Stomach (tissue), 4 donors: ENCODE measurements around the gene SCAMP4.

Source experiments
- POLR2A ChIP-seq, 4 donors: fragments of 450-650 bp; IDR thresholded peaks; one replicate each; pipeline ENCODE4 v1.6.1; 2016; ENCODE audit warnings: antibody characterized with exemption in 4 of 4, control low read depth in 2 of 4, mild to moderate bottlenecking in 1 of 4, moderate library complexity in 1 of 4
- POLR2AphosphoS5 ChIP-seq, 3 donors: sonication (generic); formaldehyde crosslinking; IDR thresholded peaks; one replicate each; pipeline ENCODE4 v1.6.1; 2016; ENCODE audit warnings: antibody characterized with exemption in 3 of 3
- TF ChIP-seq, protein P1 (sequence below), 7 experiments: fragments of 450-650 bp in 4 of 7; fragments of 200-600 bp in 3 of 7; sonication (generic) in 3 of 7; IDR thresholded peaks; one replicate each; pipeline ENCODE4 v1.5.1; 2016 to 2019; ENCODE audit warnings: antibody characterized with exemption in 7 of 7, control low read depth in 2 of 7, mild to moderate bottlenecking in 1 of 7

DNA sequence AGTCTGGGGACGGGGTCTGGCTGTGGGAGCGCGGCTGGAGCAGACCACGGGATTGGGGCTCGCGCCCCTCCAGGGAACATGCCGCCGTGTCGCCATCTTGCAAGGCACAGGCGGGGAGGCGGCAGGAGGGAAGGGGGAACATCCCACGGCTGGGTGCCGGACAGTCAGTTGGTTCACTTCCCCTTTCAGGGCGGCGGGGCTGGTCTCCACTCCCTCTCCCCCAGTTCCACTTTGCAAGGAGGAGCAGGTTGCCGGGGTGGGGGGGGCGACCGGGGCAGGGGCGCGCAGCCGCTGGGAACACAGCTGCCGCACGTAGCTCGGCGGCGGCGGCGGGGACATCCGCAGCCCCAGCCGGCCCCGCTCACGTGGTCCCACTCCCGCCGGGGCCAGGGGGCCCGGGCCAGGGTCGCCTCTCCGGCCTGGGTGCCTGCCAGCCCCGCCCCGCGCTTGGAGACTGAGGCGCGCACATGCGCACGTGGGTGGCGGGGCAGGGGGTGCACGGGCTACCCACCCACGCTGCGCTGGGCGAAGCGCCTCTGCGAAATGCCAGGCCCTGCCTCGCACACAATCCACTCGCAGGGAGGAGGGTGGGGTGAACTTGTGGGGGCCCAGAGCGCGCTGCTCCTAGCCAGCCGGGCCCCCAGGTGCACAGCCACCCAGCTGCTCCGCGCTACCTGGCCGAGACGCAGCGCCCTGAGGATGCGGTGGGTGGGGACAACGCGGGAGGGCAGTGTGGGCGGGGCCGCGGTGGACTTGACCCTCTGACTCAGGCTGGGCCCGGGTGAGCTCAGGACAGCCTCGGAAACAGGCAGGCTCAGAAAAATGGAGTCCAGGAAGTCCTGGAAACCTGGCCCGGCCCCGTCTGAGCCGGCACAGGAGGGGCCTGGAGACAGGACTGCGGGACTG, 48.2 kb upstream of the SCAMP4 start:
- TF ChIP-seq, protein P1, sequence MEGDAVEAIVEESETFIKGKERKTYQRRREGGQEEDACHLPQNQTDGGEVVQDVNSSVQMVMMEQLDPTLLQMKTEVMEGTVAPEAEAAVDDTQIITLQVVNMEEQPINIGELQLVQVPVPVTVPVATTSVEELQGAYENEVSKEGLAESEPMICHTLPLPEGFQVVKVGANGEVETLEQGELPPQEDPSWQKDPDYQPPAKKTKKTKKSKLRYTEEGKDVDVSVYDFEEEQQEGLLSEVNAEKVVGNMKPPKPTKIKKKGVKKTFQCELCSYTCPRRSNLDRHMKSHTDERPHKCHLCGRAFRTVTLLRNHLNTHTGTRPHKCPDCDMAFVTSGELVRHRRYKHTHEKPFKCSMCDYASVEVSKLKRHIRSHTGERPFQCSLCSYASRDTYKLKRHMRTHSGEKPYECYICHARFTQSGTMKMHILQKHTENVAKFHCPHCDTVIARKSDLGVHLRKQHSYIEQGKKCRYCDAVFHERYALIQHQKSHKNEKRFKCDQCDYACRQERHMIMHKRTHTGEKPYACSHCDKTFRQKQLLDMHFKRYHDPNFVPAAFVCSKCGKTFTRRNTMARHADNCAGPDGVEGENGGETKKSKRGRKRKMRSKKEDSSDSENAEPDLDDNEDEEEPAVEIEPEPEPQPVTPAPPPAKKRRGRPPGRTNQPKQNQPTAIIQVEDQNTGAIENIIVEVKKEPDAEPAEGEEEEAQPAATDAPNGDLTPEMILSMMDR (IDR thresholded peaks at IDR 0.05) = no peak
- TF ChIP-seq POLR2A (IDR thresholded peaks at IDR 0.05) (peak in 1 of 4 donors; percentile 13), POLR2AphosphoS5 (IDR thresholded peaks at IDR 0.05) (peak in 1 of 3 donors; percentile 86)
